ENCODE measurements around the gene RCC2. TPM values are rescaled to one million over a fixed set of nuclear protein-coding genes. Genes with fewer than 3 reads are reported as not detected.

Gene RCC2
- total RNA-seq, 2 donors from 2014 or later, result 240 to 325 TPM

GRCh38 chr1:17369466-17369865, 70.0 kb downstream of the RCC2 start:
- Mint-ChIP-seq H3K4me3 (no peak overlapping the region), H3K36me3 (ENCODE audit: low read depth) (no peaks in the 10 kb centered on the region), H3K27ac (no peak overlapping the region), H3K27me3 (ENCODE audit: insufficient read depth) (no peaks in the 10 kb centered on the region), H3K4me1 (no peaks in the 10 kb centered on the region), H3K9me3 (peaks cover under 1% of the 10 kb centered on the region)
- no peak for TF ChIP-seq CTCF (conservative IDR thresholded peaks at IDR 0.05)
- Histone ChIP-seq H3K4me3 (ENCODE audit: low read length) (no peak overlapping the region), H3K4me1 (ENCODE audit: control insufficient read depth, insufficient read depth, low read length) (no peaks in the 10 kb centered on the region), H3K9me3 (ENCODE audit: control insufficient read depth, low read length) (peaks cover 4% of the 10 kb centered on the region), H3K27ac (ENCODE audit: low read depth, low read length) (no peak overlapping the region), H3K36me3 (ENCODE audit: control insufficient read depth, insufficient read depth, low read length) (no peaks in the 10 kb centered on the region), H3K9ac (ENCODE audit: extremely low read depth, low read length, poor library complexity, severe bottlenecking) (no peak overlapping the region), H3K27me3 (ENCODE audit: control insufficient read depth, insufficient read depth, low read length, poor library complexity, severe bottlenecking) (no peaks in the 10 kb centered on the region)
- WGBS, 2 experiments (ENCODE audit: insufficient coverage in 1 of 2, insufficient read length in 1 of 2), result 84 to 87% methylated on average over 8 to 9 of the region's 9 CpGs
- DNase-seq, result no peak

- Mint-ChIP-seq H3K9me3 (peaks cover 2% of the 10 kb centered on the region), H3K27me3 (ENCODE audit: insufficient read depth) (no peaks in the 10 kb centered on the region), H3K4me1 (no peaks in the 10 kb centered on the region), H3K27ac (no peak overlapping the region), H3K4me3 (no peak overlapping the region), H3K36me3 (ENCODE audit: low read depth) (no peaks in the 10 kb centered on the region)
- no peak overlapping the region for H3K27ac ChIP-seq (ENCODE audit: low read depth, low read length)
- 91 to 100% methylated on average over 3 of the region's 3 CpGs for WGBS, 2 experiments (ENCODE audit: insufficient coverage in 1 of 2, insufficient read length in 1 of 2)
- H3K36me3 ChIP-seq (ENCODE audit: control insufficient read depth, insufficient read depth, low read length), result no peaks in the 10 kb centered on the region
- no peaks in the 10 kb centered on the region for H3K4me1 ChIP-seq (ENCODE audit: control insufficient read depth, insufficient read depth, low read length)
- H3K27me3 ChIP-seq (ENCODE audit: control insufficient read depth, insufficient read depth, low read length, poor library complexity, severe bottlenecking), result no peaks in the 10 kb centered on the region
- peaks cover 6% of the 10 kb centered on the region for H3K9me3 ChIP-seq (ENCODE audit: control insufficient read depth, low read length)
- DNase-seq, result no peak
- no peak for TF ChIP-seq CTCF (conservative IDR thresholded peaks at IDR 0.05)
- no peak overlapping the region for H3K4me3 ChIP-seq (ENCODE audit: low read length)
- no peak overlapping the region for H3K9ac ChIP-seq (ENCODE audit: extremely low read depth, low read length, poor library complexity, severe bottlenecking)
Observed at GRCh38 chr1:17365293-17365692, 74.2 kb downstream of the RCC2 start.

GRCh38 chr1:17363771-17364170, 75.7 kb downstream of the RCC2 start:
- no peaks in the 10 kb centered on the region for H3K4me1 Mint-ChIP-seq
- 88 to 92% methylated on average over 2 to 4 of the region's 4 CpGs for WGBS, 2 experiments (ENCODE audit: insufficient coverage in 1 of 2, insufficient read length in 1 of 2)
- Histone ChIP-seq H3K27ac (ENCODE audit: low read depth, low read length) (no peak overlapping the region), H3K4me1 (ENCODE audit: control insufficient read depth, insufficient read depth, low read length) (no peaks in the 10 kb centered on the region), H3K9me3 (ENCODE audit: control insufficient read depth, low read length) (peaks cover 6% of the 10 kb centered on the region), H3K4me3 (ENCODE audit: low read length) (no peak overlapping the region), H3K36me3 (ENCODE audit: control insufficient read depth, insufficient read depth, low read length) (no peaks in the 10 kb centered on the region), H3K27me3 (ENCODE audit: control insufficient read depth, insufficient read depth, low read length, poor library complexity, severe bottlenecking) (no peaks in the 10 kb centered on the region), H3K9ac (ENCODE audit: extremely low read depth, low read length, poor library complexity, severe bottlenecking) (no peak overlapping the region)
- H3K27me3 Mint-ChIP-seq (ENCODE audit: insufficient read depth), result no peaks in the 10 kb centered on the region
- TF ChIP-seq CTCF (conservative IDR thresholded peaks at IDR 0.05), result no peak
- DNase-seq, result no peak
- H3K4me3 Mint-ChIP-seq, result no peak overlapping the region
- peaks cover 2% of the 10 kb centered on the region for H3K9me3 Mint-ChIP-seq
- H3K36me3 Mint-ChIP-seq (ENCODE audit: low read depth), result no peaks in the 10 kb centered on the region
- no peak overlapping the region for H3K27ac Mint-ChIP-seq
